Spleen (tissue), 7 donors: ENCODE results near the gene UBR4.

Experiments
- POLR2A ChIP-seq, 3 donors: fragments of 450-650 bp; IDR thresholded peaks; one replicate each; pipeline ENCODE4 v1.5.1; 2017; ENCODE audit warnings: antibody characterized with exemption in 3 of 3, mild to moderate bottlenecking in 1 of 3
- POLR2AphosphoS5 ChIP-seq, 3 donors: sonication (generic); formaldehyde crosslinking; IDR thresholded peaks; one replicate each; pipeline ENCODE4 v1.5.1; 2017; ENCODE audit warnings: antibody characterized with exemption in 3 of 3
- TF ChIP-seq, protein P1 (sequence below), 11 experiments: fragments of 200-600 bp in 7 of 11; fragments of 450-650 bp in 4 of 11; sonication (generic) in 4 of 11; IDR thresholded peaks in 8 of 11; conservative IDR thresholded peaks in 3 of 11; 1 replicate in 7 of 11; 2 replicates in 4 of 11; pipeline versions ENCODE4 v1.4.0 to v1.8.0; 2016 to 2021; ENCODE audit warnings: antibody characterized with exemption in 11 of 11, inconsistent platforms in 4 of 11, mild to moderate bottlenecking in 1 of 11
- donor health status: DM: no; HTN: no; CAD: no; lungs with moderate emphysema.
- donor health status: DM: no; HTN: no; CAD: no.
- donor health status: DM: no; HTN: no; CAD: no.

DNA sequence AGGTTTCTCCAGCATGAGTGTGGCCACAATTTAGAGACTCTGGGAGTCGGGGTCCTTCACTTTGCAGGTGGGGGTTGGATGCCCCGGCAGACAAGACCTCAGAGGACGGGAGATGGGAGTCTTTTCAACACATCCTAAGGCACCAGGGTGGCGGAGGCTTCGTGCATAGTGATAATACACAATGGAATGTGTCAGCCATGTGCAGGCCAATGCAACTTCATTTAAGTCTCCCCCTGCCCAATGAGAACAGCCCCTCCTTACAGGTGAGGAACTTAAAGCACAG lies 177.7 kb downstream of the UBR4 start:
- TF ChIP-seq, protein P1, sequence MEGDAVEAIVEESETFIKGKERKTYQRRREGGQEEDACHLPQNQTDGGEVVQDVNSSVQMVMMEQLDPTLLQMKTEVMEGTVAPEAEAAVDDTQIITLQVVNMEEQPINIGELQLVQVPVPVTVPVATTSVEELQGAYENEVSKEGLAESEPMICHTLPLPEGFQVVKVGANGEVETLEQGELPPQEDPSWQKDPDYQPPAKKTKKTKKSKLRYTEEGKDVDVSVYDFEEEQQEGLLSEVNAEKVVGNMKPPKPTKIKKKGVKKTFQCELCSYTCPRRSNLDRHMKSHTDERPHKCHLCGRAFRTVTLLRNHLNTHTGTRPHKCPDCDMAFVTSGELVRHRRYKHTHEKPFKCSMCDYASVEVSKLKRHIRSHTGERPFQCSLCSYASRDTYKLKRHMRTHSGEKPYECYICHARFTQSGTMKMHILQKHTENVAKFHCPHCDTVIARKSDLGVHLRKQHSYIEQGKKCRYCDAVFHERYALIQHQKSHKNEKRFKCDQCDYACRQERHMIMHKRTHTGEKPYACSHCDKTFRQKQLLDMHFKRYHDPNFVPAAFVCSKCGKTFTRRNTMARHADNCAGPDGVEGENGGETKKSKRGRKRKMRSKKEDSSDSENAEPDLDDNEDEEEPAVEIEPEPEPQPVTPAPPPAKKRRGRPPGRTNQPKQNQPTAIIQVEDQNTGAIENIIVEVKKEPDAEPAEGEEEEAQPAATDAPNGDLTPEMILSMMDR (IDR thresholded peaks at IDR 0.05 in 8 of 11, conservative IDR thresholded peaks at IDR 0.05 in 3 of 11): no peak
- no peak for TF ChIP-seq POLR2A (IDR thresholded peaks at IDR 0.05)
- TF ChIP-seq POLR2AphosphoS5 (IDR thresholded peaks at IDR 0.05): no peak
